ENCODE data around the gene MAL. TPM values are rescaled to one million over a fixed set of nuclear protein-coding genes. Genes with fewer than 3 reads are reported as not detected.

The MAL gene
- total RNA-seq (100 to 1,000 TPM; 127 to 159 TPM), total RNA-seq (36.7 to 71.9 reads per million in 2 donors)

DNA sequence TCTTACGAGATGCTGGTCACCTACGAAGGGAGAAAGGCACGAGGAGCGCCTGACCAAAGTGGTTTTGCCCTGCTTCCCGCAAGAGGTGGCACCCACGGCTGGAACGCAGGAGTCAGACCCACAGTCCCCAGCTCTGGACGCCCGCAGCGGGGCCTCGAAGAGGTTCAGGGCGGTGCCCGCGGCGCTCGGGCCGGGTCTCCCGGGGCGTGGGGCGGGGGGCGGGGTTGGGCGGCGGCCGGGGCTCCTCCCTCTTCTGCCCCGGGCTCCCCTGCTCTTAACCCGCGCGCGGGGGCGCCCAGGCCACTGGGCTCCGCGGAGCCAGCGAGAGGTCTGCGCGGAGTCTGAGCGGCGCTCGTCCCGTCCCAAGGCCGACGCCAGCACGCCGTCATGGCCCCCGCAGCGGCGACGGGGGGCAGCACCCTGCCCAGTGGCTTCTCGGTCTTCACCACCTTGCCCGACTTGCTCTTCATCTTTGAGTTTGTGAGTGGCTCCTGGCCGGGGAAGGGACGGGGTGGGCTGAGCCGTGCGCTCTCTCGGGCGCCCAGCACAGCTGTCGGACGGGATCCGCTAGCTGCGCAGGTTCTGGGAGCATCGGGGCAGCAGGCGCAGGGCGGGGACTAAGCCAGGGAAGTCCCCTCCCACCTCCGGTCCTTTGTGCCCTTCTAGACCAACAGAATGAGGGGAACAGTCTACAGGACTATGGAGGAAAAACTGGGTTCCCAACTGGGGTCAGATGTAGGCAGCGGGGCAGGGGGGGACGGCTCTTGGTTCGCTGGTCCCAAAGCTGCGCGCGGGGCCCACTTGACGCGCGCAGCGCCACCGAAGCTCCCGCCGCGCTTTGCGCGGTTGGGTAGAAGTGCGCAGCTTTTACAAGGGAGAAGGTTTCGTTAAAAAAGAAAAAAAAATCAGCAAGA is at the start of gene MAL:
Gene MAL, plus strand, starts transcription at position 303 of the 914 bp plus-strand sequence. Its CDS starts 85 bp downstream, at position 388.
- H3K36me3 Mint-ChIP-seq (ENCODE audit: low read depth), result peaks cover 4% of the 10 kb centered on the region
- peak within 1 kb of the TSS; percentile 98 for H3K4me3 Mint-ChIP-seq
- peak within 1 kb of the TSS; percentile 96 for H3K27ac Mint-ChIP-seq
- DNase-seq (peak; percentile 37 to 54 (median 50)), ATAC-seq (peak; percentile 68)
- peaks cover 49% of the 10 kb centered on the region for H3K4me1 Mint-ChIP-seq
- H3K9me3 ChIP-seq (ENCODE audit: control insufficient read depth, low read length, poor library complexity, severe bottlenecking), result no peaks in the 10 kb centered on the region
- no peaks in the 10 kb centered on the region for H3K27me3 Mint-ChIP-seq

- no peak for ATAC-seq
- H3K27me3 Mint-ChIP-seq, result peaks cover 51% of the 10 kb centered on the region
These were observed 47.7 kb upstream of the MAL start for GRCh38 chr2:94977826-94978225.

GRCh38 chr2:94978917-94979316 is 46.6 kb upstream of the MAL start:
- H3K36me3 Mint-ChIP-seq (ENCODE audit: low read depth), result peaks cover 2% of the 10 kb centered on the region
- no peak overlapping the region for H3K4me3 Mint-ChIP-seq
- ATAC-seq (no peak), DNase-seq (no peak)
- no peaks in the 10 kb centered on the region for H3K4me1 Mint-ChIP-seq
- H3K27me3 Mint-ChIP-seq, result peaks cover 51% of the 10 kb centered on the region
- no peaks in the 10 kb centered on the region for H3K9me3 ChIP-seq (ENCODE audit: control insufficient read depth, low read length, poor library complexity, severe bottlenecking)
- H3K27ac Mint-ChIP-seq, result no peak overlapping the region

More at GRCh38 chr2:94977826-94978225, 47.7 kb upstream of the MAL start:
- Mint-ChIP-seq H3K4me1 (no peaks in the 10 kb centered on the region), H3K27ac (no peak overlapping the region), H3K4me3 (no peak overlapping the region), H3K36me3 (ENCODE audit: low read depth) (peaks cover 2% of the 10 kb centered on the region)
- no peaks in the 10 kb centered on the region for H3K9me3 ChIP-seq (ENCODE audit: control insufficient read depth, low read length, poor library complexity, severe bottlenecking)
- no peak for DNase-seq

- no peak for DNase-seq
- H3K27ac Mint-ChIP-seq, result no peak overlapping the region
- peaks cover 50% of the 10 kb centered on the region for H3K27me3 Mint-ChIP-seq
- peaks cover 2% of the 10 kb centered on the region for H3K36me3 Mint-ChIP-seq (ENCODE audit: low read depth)
- no peaks in the 10 kb centered on the region for H3K4me1 Mint-ChIP-seq
- no peaks in the 10 kb centered on the region for H3K9me3 ChIP-seq (ENCODE audit: control insufficient read depth, low read length, poor library complexity, severe bottlenecking)
- ATAC-seq, result no peak
- H3K4me3 Mint-ChIP-seq, result no peak overlapping the region
These were observed 45.8 kb upstream of the MAL start for GRCh38 chr2:94979406-94980375.

DNA sequence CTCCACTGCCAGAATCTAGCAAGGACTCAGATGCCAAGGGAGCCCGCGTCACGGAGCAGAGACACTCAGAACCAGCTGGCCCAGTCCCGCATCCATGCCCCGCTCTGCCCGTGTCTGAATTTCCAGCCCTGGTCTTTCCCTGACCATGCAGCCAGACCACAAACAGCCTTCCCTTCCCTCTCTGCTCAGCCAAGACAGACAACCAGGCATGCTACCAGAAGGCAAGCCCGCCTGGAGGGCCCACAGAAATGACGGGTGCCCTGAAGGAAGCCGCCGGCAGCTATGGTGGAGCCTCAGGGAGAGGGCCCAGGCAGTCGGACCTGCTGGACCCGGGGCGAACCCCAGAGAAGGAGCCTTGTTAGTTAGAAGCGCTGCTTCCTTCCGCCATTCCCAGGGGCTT is 45.1 kb upstream of the MAL start:
- no peaks in the 10 kb centered on the region for H3K9me3 ChIP-seq (ENCODE audit: control insufficient read depth, low read length, poor library complexity, severe bottlenecking)
- H3K4me1 Mint-ChIP-seq, result no peaks in the 10 kb centered on the region
- H3K27me3 Mint-ChIP-seq, result peaks cover 50% of the 10 kb centered on the region
- H3K27ac Mint-ChIP-seq, result no peak overlapping the region
- peaks cover 2% of the 10 kb centered on the region for H3K36me3 Mint-ChIP-seq (ENCODE audit: low read depth)
- ATAC-seq (no peak), DNase-seq (no peak)
- no peak overlapping the region for H3K4me3 Mint-ChIP-seq

GRCh38 chr2:94982156-94982555 is 43.4 kb upstream of the MAL start:
- H3K9me3 ChIP-seq (ENCODE audit: control insufficient read depth, low read length, poor library complexity, severe bottlenecking), result no peaks in the 10 kb centered on the region
- Mint-ChIP-seq H3K27me3 (peaks cover 52% of the 10 kb centered on the region), H3K4me3 (no peak overlapping the region), H3K27ac (no peak overlapping the region), H3K4me1 (no peaks in the 10 kb centered on the region), H3K36me3 (ENCODE audit: low read depth) (peaks cover 2% of the 10 kb centered on the region)
- DNase-seq (no peak), ATAC-seq (no peak)

DNA sequence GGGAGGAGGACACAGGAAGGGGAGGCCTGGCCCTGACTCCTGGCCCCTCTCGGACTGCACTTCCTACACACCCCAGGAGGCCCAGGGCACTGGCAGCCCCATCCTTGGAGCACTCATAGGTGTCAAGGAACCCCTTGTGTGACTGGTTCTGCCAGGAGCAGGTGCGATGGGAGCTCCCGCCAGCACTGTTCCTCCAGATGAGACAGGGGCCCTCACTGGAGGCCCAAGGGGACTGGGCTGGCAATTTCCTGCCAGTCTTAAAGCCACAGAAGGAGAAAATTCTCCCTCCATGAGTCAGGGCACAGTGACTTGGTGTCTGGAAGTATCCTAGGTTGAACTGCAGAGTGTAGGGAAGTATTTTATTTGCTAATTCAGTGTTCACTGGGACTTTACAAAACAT is 42.8 kb upstream of the MAL start:
- Mint-ChIP-seq H3K27ac (no peak overlapping the region), H3K4me1 (no peaks in the 10 kb centered on the region), H3K36me3 (ENCODE audit: low read depth) (no peaks in the 10 kb centered on the region), H3K4me3 (no peak overlapping the region), H3K27me3 (peaks cover 47% of the 10 kb centered on the region)
- ATAC-seq (no peak), DNase-seq (no peak)
- no peaks in the 10 kb centered on the region for H3K9me3 ChIP-seq (ENCODE audit: control insufficient read depth, low read length, poor library complexity, severe bottlenecking)

DNA sequence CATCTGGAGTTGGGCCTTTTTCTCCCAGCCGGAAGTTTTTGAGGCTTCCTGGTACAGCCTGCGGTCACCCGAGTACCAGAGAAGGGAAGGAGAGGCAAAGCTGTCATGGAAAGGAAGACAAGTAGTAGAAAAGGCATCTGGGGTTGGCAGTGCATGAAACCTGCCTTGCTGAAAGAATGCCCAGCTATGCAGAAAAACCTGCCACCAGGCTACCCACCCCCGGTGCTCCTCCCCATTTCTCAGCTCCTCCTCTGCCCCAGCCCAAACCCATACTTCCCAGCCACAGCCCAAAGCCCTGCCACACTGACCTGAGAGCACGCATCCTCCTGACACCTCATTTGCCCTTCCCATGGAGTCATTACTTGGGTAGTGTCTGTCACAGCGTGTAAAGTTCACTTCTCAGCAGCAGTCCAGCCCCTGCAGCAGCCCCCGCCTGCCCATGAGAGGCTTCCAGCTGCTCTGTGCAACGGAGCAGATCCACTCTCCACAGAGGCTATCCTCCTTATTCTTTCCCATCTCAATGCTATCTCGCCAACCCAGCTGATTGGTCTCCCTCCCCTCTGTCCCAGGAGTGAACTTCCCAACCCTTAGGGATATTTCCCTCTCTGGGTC is 40.4 kb upstream of the MAL start:
- H3K36me3 Mint-ChIP-seq (ENCODE audit: low read depth), result no peaks in the 10 kb centered on the region
- H3K27me3 Mint-ChIP-seq, result peaks cover 37% of the 10 kb centered on the region
- DNase-seq (no peak), ATAC-seq (no peak)
- H3K4me3 Mint-ChIP-seq, result no peak overlapping the region
- H3K4me1 Mint-ChIP-seq, result no peaks in the 10 kb centered on the region
- H3K9me3 ChIP-seq (ENCODE audit: control insufficient read depth, low read length, poor library complexity, severe bottlenecking), result no peaks in the 10 kb centered on the region
- no peak overlapping the region for H3K27ac Mint-ChIP-seq

GRCh38 chr2:94985636-94986035 is 39.9 kb upstream of the MAL start:
- Mint-ChIP-seq H3K4me3 (no peak overlapping the region), H3K27ac (no peak overlapping the region), H3K4me1 (no peaks in the 10 kb centered on the region), H3K36me3 (ENCODE audit: low read depth) (no peaks in the 10 kb centered on the region), H3K27me3 (peaks cover 37% of the 10 kb centered on the region)
- DNase-seq (no peak), ATAC-seq (no peak)
- no peaks in the 10 kb centered on the region for H3K9me3 ChIP-seq (ENCODE audit: control insufficient read depth, low read length, poor library complexity, severe bottlenecking)

DNA sequence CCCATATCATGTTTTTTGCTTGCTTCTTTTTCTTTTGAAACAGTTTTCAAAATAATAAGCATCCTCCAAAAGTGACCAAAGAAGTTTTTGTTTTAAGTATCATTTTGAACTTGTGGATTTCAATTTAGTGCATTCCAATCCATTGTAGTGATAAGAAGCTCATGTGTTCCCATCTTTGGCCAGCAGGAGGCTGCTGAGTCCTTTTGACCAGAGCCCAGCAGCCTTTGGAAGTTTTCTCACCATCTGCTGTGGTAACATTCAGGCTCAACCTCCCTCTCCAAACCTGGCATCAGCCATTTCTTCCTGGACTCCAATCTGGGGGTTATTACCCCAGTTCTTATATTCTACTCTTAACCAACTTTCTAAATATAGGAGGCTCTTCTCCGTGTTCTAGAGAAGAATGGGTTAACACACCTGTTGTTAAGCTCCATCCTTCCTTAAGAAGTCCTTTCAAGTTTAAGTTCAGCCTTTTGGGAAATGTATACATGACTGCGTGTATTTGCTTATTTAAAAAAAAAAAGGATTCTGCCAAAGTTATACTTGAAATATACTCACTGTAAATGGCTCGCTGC is 39.0 kb upstream of the MAL start:
- Mint-ChIP-seq H3K4me1 (no peaks in the 10 kb centered on the region), H3K27me3 (peaks cover 36% of the 10 kb centered on the region), H3K4me3 (no peak overlapping the region), H3K36me3 (ENCODE audit: low read depth) (no peaks in the 10 kb centered on the region), H3K27ac (no peak overlapping the region)
- ATAC-seq (no peak), DNase-seq (no peak)
- H3K9me3 ChIP-seq (ENCODE audit: control insufficient read depth, low read length, poor library complexity, severe bottlenecking), result no peaks in the 10 kb centered on the region

DNA sequence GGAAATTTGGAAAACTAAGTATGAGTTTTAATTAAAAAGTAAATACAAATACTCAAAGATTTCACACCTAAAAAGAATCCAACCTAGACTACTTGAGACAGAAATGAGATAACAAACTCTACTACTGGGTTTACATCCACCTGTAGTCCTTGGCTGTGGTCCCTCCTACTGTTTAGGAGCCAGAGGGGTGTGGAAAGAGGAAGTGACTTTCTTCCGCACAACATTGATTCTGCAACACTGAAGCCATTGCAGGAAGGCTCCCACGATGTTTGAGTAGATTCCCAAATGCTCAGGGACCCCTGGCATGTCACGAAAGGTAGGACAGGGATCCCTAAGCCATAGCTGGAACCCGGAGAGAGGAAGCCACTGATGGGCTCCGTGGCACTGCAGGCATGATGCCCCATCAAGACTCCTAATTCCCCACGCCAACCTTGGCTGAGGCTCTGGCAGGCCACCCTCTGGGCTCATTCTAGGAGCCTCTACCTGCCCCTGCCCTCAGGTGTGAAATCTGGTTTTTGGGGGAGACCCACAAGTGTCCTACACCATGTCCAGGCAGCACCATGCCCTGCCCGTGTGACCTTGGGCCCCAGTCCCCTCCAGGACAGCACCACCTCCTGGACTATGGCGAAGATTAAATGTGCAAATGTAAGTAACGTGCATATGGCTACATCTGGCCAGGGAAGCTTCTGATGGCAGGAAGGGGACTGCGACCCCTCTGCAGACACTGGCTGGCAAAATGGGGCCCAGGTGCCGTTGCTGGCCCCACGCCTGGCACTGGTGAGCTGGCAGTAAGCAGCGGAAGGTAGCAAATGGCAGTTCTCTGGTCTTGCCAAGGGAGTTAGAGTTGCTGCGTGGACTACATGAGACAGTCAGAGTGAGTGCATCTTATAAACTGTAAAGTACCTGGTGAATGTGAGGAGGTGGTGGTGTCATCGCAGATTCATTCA is 38.2 kb upstream of the MAL start:
- no peak for ATAC-seq
- no peaks in the 10 kb centered on the region for H3K4me1 Mint-ChIP-seq
- H3K36me3 Mint-ChIP-seq (ENCODE audit: low read depth), result no peaks in the 10 kb centered on the region

GRCh38 chr2:94990956-94991355 is 34.6 kb upstream of the MAL start:
- H3K36me3 Mint-ChIP-seq (ENCODE audit: low read depth), result no peaks in the 10 kb centered on the region
- DNase-seq (no peak), ATAC-seq (no peak)
- no peak overlapping the region for H3K27ac Mint-ChIP-seq
- no peak overlapping the region for H3K4me3 Mint-ChIP-seq
- H3K4me1 Mint-ChIP-seq, result no peaks in the 10 kb centered on the region
- H3K9me3 ChIP-seq (ENCODE audit: control insufficient read depth, low read length, poor library complexity, severe bottlenecking), result no peaks in the 10 kb centered on the region
- peaks cover 38% of the 10 kb centered on the region for H3K27me3 Mint-ChIP-seq

More for the DNA sequence above, 38.2 kb upstream of the MAL start:
- H3K9me3 ChIP-seq (ENCODE audit: control insufficient read depth, low read length, poor library complexity, severe bottlenecking), result no peaks in the 10 kb centered on the region
- no peak for DNase-seq
- peaks cover 30% of the 10 kb centered on the region for H3K27me3 Mint-ChIP-seq
- H3K27ac Mint-ChIP-seq, result no peak overlapping the region
- H3K4me3 Mint-ChIP-seq, result no peak overlapping the region

Data from T-helper 17 cell (primary cell).